GM10248 (cell line): ENCODE results near the gene LGR6.

ENCODE experiments used
- CTCF ChIA-PET: fragments of 300-600 bp; sonication (Branson Sonifier 250); formaldehyde crosslinking; extraction: SDS; loops from one replicate; lab custom pipeline; 2021; ENCODE audit warnings: antibody characterized with exemption; lab: Yijun Ruan, JAX
- POLR2A ChIA-PET: fragments of 350-650 bp; sonication (Branson Sonifier 250); formaldehyde crosslinking; extraction: SDS; loops from one replicate; lab custom pipeline; 2020; ENCODE audit warnings: antibody characterized with exemption; lab: Yijun Ruan, JAX
- DNase-seq: peaks from one replicate; pipeline ENCODE4 v3.0.0; 2012; ENCODE audit errors: extremely low spot score
- TF ChIP-seq, protein P1 (sequence below): IDR thresholded peaks from 2 replicates; pipeline ENCODE4 v1.5.1; 2012; ENCODE audit warnings: mild to moderate bottlenecking, low read depth; ENCODE audit errors: extremely low read depth, missing control alignments, control extremely low read depth

LGR6 gene

DNA sequence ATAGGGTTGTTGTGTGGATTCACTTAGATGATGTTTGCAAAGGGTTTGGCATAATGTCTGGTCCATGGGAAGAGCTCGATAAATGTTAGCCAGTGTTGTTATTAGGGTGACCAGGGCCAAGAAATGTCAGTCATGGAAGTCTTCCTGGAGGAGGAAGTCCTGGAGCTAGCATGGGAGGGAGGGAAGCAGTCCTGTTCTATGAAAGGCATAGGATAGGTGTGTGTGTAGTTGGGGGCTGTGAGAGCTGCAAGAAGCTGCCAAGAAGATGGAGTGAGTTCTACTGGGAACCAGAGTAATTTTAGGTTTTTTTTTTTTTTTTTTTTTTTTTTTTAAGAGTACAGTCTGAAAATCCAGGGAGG, 4.7 kb downstream of the LGR6 start:
- ChIA-PET CTCF (no interaction called here), POLR2A (interaction anchor here (0.6 kb wide), 1 partner anchor 213 kb away, joined by 4 read pairs; no protein-coding TSS in a partner anchor)
- DNase-seq: no peak
- TF ChIP-seq, protein P1, sequence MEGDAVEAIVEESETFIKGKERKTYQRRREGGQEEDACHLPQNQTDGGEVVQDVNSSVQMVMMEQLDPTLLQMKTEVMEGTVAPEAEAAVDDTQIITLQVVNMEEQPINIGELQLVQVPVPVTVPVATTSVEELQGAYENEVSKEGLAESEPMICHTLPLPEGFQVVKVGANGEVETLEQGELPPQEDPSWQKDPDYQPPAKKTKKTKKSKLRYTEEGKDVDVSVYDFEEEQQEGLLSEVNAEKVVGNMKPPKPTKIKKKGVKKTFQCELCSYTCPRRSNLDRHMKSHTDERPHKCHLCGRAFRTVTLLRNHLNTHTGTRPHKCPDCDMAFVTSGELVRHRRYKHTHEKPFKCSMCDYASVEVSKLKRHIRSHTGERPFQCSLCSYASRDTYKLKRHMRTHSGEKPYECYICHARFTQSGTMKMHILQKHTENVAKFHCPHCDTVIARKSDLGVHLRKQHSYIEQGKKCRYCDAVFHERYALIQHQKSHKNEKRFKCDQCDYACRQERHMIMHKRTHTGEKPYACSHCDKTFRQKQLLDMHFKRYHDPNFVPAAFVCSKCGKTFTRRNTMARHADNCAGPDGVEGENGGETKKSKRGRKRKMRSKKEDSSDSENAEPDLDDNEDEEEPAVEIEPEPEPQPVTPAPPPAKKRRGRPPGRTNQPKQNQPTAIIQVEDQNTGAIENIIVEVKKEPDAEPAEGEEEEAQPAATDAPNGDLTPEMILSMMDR: no peak

DNA sequence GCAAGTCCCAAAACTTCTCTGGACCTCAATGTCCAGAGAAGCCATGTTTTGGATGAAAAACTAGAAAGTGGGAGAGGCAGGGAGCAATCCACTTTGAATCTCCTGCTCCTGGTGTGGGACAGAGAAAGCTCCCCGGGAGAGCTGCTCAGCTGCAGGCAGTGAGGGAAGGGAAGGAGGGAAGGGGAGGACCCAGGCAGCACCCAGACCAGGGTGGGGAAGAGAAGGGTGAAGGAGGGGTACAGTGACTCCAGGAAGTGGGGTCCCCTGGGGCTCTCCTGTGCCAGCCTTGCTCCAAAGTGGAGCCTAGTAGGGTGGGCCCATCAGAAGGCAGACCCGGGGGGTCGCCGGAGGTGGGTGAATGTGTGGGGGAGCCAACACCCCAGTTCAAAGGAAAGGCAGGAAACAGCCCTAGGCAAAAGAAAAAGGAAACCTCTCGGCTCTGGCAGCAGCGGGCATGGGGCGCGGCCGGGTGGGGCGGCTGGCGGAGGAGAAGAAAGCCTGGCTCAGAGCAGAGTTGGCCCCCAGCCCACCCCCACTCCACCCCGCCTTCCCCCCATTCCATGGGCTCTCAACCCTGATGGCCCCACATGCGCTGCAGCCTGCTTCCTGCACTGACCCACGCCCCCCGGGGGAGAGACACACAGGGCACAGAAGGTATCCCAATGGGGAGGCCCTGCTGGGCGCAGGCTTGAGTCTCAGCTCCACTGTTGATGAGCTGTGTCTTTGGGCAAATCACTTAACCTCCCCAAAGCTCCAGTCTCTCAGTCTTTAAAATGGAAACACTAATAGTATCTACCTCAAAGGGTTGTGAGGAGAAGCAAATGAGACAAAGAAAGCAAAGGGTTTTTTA, 5.7 kb downstream of the LGR6 start:
- TF ChIP-seq, protein P1: no peak
- CTCF ChIA-PET: interaction anchor here (1.9 kb wide), 1 partner anchor 10 kb away, joined by 20 read pairs; no protein-coding TSS in a partner anchor
- POLR2A ChIA-PET: no interaction called here
- DNase-seq: no peak

DNA sequence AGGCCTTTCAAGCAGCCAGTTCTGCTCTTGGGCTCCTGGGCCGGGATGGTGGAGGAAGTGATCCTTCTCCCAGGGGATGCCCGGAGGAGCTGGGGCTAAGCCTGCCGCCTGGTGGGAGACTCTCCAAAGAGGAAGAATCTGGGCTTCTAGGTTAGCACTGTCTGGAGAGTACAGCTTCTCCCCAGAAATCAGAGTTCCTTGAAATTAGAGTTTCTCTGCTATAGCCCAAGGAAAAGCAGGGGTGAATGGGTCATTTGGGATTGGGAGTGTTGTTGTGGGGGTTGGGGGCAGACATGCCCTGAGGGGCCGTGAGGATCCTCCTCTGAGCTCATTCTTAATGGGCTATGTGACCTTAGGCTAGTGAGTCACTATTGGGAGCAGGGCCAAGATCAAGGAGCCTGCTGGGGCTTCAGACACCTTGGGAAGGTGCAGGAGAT, 6.5 kb downstream of the LGR6 start:
- CTCF ChIA-PET: interaction anchor here (1.3 to 1.9 kb wide), 2 partner anchors 11 to 15 kb away, joined by 3 to 20 read pairs; no protein-coding TSS in a partner anchor

DNA sequence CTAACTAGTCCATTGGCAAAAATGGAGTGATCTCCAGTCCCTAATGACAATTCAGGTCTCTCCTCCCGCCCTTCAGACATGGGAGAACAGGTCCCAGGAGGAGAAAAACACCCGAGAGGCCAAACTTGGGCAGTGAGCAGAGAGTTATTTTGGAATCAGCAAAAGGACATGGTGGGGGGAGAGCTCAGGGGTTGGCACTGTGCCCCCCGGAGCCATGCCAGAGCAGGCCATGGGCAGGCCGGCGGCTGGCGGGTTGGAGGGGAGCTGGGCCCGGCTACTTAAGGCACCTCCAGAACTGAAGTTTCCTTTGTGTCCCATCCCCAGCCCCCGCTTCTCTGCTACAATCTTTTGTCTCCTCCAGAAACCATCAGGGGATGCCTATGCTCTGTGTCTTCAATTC, 7.1 kb downstream of the LGR6 start:
- POLR2A ChIA-PET: no interaction called here
- CTCF ChIA-PET: interaction anchor here (1.1 to 1.9 kb wide), 3 partner anchors 8 to 14 kb away, joined by 3 to 20 read pairs (median 6); partner anchors contain the start of gene LGR6
- TF ChIP-seq, protein P1: no peak
- DNase-seq: no peak

More for the DNA sequence above, 6.5 kb downstream of the LGR6 start:
- no peak for DNase-seq
- TF ChIP-seq, protein P1: no peak
- POLR2A ChIA-PET: no interaction called here

DNA sequence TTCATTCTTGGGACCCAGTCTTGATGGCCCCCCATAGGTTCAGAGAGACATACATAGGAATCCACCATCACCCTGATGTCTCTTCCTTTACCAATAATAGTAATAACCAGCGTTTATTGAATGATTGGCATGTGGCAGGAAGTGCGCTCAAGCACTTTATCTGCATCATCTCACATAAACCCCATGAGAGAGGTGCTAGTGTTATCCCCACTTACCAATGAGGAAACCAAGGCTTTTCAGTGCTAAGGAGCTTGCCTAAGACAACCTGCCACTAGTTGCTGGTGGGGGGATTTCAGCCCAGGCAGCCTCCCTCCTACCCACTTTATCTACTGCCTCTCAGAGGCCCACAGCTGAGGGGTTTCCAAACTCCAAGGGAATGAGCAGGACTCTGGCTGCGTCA, 7.7 kb downstream of the LGR6 start:
- TF ChIP-seq, protein P1: no peak
- CTCF ChIA-PET: interaction anchor here (1.1 to 1.9 kb wide), 3 partner anchors 9 to 13 kb away, joined by 3 to 20 read pairs (median 6); partner anchors contain the start of gene LGR6
- POLR2A ChIA-PET: no interaction called here
- DNase-seq: no peak

DNA sequence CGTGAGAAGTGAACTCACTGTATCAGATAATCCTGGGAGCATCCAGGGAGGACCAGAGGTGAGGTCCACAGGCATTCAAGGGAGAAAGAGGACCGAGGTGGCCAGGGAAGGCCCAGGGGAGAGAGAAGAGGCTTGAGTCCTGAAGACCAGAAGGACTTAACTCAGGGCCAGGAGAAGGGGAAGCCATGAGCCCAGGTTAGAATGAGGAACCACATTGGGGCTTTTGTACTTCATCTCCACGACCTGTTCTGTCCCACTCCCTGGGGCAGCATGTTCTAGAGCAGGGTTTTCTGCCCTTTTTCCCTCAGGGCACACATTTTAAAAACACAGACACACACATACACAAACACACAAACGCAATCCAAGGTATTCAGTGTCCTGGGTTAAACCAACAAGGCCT, 8.4 kb downstream of the LGR6 start:
- TF ChIP-seq, protein P1: no peak
- ChIA-PET POLR2A (no interaction called here), CTCF (interaction anchor here (1.2 to 1.7 kb wide), 2 partner anchors 8 to 13 kb away, joined by 4 to 10 read pairs; partner anchors contain the start of gene LGR6)
- no peak for DNase-seq
